Thyroid gland (tissue), 4 donors: ENCODE data around the gene DNAH14.

Source experiments
- CTCF ChIP-seq, 6 experiments: fragments of 200-600 bp in 3 of 6; fragments of 450-650 bp in 3 of 6; sonication (generic) in 3 of 6; IDR thresholded peaks; one replicate each; pipeline ENCODE4 v1.5.1; 2016 to 2019; ENCODE audit warnings: antibody characterized with exemption in 6 of 6, mild to moderate bottlenecking in 2 of 6, inconsistent platforms in 1 of 6, moderate library complexity in 1 of 6
- POLR2A ChIP-seq, 2 donors: fragments of 450-650 bp; IDR thresholded peaks; one replicate each; pipeline ENCODE4 v1.6.1; 2017; ENCODE audit warnings: antibody characterized with exemption in 2 of 2, mild to moderate bottlenecking in 2 of 2, moderate library complexity in 1 of 2

- TF ChIP-seq CTCF (IDR thresholded peaks at IDR 0.05), result no peak
- no peak for TF ChIP-seq POLR2A (IDR thresholded peaks at IDR 0.05)
These were observed 299.4 kb downstream of the DNAH14 start for GRCh38 chr1:225228871-225229303.
